ENCODE results near the gene ETV4. TPM values are rescaled to one million over a fixed set of nuclear protein-coding genes. Genes with fewer than 3 reads are reported as not detected.

ETV4 gene
- polyA plus RNA-seq (ENCODE audit: insufficient read length in 4 of 4), result 10 to 100 TPM; 12.6 to 55.4 (median 34.3) TPM

DNA sequence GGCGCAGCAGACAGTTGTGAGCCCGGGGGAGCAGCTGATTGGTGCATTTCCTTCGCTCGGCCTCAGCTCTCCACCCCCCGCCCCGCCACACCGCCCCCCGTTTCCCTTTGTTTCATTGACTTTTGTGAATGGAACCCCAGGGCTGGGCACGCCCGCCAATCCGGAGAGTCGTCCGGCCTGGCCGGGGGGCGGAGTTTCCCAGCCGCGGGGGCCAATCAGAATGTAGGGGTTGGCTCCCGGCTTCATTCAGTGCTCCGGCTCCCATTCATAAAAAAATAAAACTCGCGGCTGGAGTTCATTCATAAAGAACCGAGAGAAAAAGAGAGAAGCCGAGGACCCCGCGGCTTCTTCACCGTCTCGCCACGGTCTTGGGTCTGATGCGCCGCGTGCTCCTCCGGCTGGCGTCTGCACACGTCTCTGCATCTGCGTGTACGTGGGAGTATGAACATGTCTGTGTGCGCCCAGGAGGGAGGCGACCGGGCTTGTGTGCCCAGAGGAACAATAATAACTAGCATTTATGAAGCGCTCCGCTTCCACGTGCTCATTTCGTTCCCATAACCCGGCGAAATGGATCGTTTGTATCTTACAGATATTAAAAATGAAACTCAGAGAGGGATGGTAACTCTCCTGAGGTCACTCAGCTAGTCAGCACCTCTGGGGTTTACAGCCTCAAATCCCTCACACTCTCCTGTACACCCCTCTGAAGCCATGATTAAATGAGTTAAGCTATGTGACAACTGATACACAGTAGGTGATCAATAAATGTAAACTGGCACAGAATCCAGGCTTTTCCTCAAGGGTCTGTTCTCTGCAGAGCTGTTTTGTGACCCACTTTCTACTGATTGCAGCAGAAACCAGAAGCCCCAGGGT lies at the start of gene ETV4:
ETV4 (minus strand) TSS at position 22 of the 870 bp plus-strand sequence. CDS start 723 bp downstream, outside the sequence.
- DNase-seq (ENCODE audit: low read depth in 4 of 4, low spot score in 3 of 4), result peak; percentile 70 to 87 (median 78)

- DNase-seq (ENCODE audit: low read depth in 4 of 4, low spot score in 3 of 4), result no peak
Measured at GRCh38 chr17:43595466-43595865, 49.3 kb upstream of the ETV4 start.

DNA sequence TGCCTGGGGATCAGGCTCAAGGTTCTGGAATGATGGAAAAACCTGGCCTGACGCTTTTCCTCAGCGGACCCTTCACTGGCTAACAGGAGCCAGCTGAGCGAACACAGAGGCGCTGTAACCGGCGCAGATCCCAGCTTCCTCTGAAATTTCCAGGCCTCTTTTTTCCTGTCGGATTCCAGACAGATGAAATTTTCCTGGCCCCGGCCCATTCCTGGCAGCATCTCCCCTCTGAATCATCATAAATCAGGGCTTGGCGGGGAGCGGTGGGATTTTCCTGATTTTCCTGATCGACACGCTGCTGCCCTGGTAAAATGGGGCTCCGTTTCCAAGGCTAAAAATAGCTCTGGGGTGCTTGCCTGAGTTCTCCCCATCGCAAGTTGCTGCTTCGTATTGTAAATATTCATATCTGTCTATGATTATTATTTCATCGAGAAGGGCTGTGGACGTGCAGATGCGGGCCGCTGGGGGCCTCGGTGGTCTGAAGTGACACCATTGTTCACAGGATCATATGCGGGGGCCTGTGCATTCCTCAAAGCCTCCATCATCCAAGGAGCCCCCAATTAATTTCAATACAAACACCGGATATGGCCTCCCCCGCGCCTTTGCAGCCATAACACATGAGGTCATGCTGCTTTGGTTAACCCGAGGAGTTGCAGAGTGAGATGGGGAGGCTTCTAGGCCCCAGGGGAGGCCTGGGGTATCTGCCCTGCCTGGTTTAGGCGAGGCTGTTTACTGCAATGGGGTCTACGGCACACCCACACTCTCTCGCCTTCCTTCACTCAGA lies 45.8 kb upstream of the ETV4 start:
- no peak for DNase-seq (ENCODE audit: low read depth in 4 of 4, low spot score in 3 of 4)

- no peak for DNase-seq (ENCODE audit: low read depth in 4 of 4, low spot score in 3 of 4)
Measured at GRCh38 chr17:43591001-43591400, 44.9 kb upstream of the ETV4 start.

DNA sequence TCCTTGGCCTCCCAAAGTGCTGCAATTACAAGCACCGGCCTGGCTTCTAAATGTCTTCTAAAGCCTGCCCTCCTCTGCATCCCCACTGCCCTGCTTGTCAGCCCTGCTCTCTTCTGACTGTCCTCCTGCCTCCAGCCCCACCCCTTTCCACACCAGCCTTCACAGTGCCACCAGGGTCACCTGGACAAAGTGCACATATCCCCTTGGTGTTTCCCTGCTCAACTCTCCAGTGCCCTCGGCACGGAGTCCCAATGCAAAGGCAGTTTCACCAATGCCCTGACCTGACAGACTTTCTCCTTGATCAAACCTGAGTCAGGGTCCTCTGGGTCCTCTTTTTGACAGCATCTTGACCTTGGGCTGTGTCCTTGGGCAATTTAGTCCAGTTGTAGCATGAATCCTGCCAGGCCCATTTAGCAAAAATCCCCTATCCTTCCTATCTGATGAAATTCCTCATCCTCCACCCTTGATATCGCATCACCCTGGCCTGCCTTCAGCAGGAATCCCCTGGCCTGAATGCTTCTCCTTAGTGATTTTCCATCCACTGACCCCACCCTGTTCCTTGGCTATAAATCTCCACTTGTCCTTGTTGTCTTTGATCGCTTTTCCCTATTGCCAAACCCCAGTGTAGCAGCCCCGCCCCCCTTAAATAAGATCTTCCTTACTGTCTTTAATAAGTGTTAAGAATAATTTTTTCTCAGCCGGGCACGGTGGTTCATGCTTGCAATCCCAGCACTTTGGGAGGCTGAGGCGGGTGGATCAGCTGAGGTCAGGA lies 42.7 kb upstream of the ETV4 start:
- no peak for DNase-seq (ENCODE audit: low read depth in 4 of 4, low spot score in 3 of 4)

DNA sequence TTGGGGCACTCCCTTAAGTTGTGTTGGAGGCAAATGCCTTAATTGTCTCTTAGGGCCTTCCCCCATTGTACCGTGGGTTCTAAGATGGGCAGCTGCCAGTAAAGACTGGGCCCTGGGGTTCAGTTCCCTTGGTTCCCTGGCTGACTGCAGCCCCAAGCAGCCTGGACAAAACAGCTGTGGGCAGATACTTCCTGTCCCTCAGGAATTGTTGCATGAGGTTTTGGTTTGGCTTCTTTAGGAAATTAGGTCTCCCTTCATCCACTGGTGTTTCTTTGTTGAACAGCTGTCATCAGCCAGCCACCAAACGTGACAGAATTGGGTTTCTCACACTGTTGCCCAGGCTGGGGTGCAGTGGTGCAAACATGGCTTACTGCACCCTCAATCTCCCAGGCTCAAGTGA lies 42.0 kb upstream of the ETV4 start:
- DNase-seq (ENCODE audit: low read depth in 4 of 4, low spot score in 3 of 4), result no peak

GRCh38 chr17:43587647-43588046 lies 41.5 kb upstream of the ETV4 start:
- DNase-seq (ENCODE audit: low read depth in 4 of 4, low spot score in 3 of 4), result no peak

DNA sequence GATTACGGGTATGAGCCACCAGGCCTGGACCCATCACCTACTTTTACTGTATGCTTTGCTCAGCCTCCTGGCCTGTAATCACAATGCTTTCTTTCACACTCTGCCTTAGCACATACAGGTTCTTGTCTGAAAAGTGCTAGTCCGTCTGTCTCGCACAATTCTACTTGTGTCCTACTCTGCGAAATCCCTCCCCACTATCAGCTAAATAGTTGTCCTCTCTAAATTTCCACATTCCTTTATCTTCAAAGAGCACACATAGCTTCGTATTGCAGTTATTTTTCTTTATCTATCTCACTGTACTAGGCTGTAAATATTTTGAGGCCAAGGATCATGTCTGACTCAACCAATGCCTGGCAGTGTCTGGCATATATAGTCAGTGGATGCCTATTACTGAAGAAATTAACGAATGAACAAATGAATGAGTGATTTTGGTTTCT lies 38.5 kb upstream of the ETV4 start:
- no peak for DNase-seq (ENCODE audit: low read depth in 4 of 4, low spot score in 3 of 4)

DNA sequence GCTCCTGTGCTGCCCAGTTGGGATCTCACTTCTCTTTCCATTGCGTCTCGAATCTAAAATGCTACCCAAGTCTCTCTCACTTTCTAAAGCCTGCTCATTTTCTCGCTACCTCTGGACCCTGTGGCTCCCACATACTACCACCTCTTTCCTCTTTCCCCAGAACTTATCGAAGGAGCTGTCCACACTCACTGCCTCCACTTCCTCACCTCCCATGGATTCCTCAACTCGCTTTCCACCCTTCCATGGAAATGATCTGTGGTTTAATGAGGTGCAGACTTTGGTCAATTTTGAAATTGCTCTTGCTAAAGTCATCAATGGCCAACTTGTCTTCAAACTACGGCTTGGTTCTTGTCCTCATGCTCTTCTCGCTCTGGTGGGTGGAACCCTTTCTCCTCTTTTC lies 37.2 kb upstream of the ETV4 start:
- no peak for DNase-seq (ENCODE audit: low read depth in 4 of 4, low spot score in 3 of 4)

GRCh38 chr17:43581613-43582012 lies 35.5 kb upstream of the ETV4 start:
- DNase-seq (ENCODE audit: low read depth in 4 of 4, low spot score in 3 of 4), result no peak

DNA sequence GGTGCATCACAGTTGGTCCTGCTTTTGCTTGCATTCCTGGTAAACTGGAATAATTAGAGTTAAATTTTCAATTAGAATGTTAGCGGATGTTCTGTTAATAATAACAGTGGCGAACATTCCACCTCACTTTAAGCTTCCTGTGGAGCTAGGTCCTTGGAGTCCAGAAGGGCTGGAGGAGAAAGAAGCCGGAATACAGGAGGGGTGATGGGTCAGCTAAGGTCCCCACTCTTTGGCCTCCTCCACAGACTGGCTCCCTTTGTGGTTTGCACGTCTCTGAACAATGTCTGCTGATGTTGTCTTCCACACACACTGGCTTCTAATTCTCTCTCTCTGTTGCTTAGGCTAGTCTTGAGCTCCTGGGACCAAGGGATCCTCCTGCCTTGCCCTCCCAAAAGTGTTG lies 35.0 kb upstream of the ETV4 start:
- DNase-seq (ENCODE audit: low read depth in 4 of 4, low spot score in 3 of 4), result no peak

GRCh38 chr17:43579566-43580140 lies 33.5 kb upstream of the ETV4 start:
- no peak for DNase-seq (ENCODE audit: low read depth in 4 of 4, low spot score in 3 of 4)

- DNase-seq (ENCODE audit: low read depth in 4 of 4, low spot score in 3 of 4), result no peak
Measured at GRCh38 chr17:43578699-43579565, 32.8 kb upstream of the ETV4 start.

- DNase-seq (ENCODE audit: low read depth in 4 of 4, low spot score in 3 of 4), result no peak
Measured at GRCh38 chr17:43578404-43578698, 32.2 kb upstream of the ETV4 start.

- no peak for DNase-seq (ENCODE audit: low read depth in 4 of 4, low spot score in 3 of 4)
Measured at GRCh38 chr17:43577664-43578403, 31.7 kb upstream of the ETV4 start.

DNA sequence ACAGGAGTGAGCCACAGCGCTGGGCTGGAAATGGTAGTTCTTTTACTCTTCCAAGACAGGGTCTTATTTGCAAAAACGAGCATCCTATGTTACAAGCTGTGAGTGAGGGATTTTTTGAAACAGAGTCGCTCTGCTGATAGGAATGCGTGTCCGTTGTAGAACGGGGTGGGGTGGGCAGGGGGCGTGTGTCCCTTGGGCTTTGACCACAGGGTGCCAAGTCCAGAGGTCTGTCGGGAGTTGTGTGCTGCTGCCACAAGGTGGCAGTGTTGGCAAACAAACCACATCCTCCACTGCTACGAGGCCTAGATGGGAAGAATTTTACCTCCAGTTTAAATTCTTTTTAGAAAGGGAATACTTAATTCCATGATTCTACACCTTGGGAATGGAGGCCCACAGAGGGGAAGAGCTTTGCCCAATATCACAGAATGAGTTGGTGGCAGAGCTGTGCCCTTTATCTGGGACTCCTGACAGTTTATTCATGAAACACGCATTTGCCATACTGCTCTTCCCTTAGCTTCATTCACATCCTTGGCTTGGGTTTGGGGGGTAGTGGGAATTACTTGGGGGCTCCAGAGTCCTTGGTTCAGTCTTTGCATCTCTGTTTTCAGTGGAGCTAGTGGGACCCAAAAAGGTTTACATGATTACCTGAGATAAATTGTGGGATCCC lies 30.6 kb upstream of the ETV4 start:
- DNase-seq (ENCODE audit: low read depth in 4 of 4, low spot score in 3 of 4), result peak in 3 of 4 donors; percentile 67 to 77 (median 70)

- DNase-seq (ENCODE audit: low read depth in 4 of 4, low spot score in 3 of 4), result no peak
Measured at GRCh38 chr17:43574896-43575525, 28.9 kb upstream of the ETV4 start.

DNA sequence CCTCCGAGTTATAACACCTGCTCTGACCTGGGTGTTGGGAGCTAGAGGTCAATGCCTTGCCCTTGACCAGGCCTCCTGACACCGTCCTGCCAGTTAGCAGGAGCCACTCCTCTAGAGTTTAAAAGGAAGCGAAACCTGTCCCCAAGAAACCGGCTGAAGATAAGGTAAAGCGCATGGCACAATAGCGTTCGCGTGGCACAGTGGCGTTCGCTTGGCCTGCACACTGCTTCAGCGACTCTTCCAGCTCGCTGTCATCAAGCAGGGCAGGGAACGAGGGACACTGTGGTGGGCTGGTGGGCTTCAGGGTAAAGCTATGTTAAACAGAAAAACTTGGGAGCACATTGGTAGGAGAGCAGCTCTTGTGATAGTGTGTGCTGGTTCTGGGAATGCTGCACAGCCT lies 28.2 kb upstream of the ETV4 start:
- no peak for DNase-seq (ENCODE audit: low read depth in 4 of 4, low spot score in 3 of 4)
